Esophagus squamous epithelium (tissue), 4 donors: ENCODE results near the gene GRP.

ENCODE experiments used
- CTCF ChIP-seq, 6 experiments: fragments of 450-650 bp in 4 of 6; fragments of 200-600 bp in 2 of 6; sonication (generic) in 2 of 6; IDR thresholded peaks; one replicate each; pipeline ENCODE4 v1.5.1; 2016 to 2019; ENCODE audit warnings: antibody characterized with exemption in 6 of 6, mild to moderate bottlenecking in 4 of 6, moderate library complexity in 4 of 6
- POLR2A ChIP-seq, 4 donors: fragments of 450-650 bp; IDR thresholded peaks; one replicate each; pipeline ENCODE4 v1.6.1; 2017; ENCODE audit warnings: antibody characterized with exemption in 4 of 4, mild to moderate bottlenecking in 4 of 4, moderate library complexity in 3 of 4

GRCh38 chr18:59265974-59266369 lies 46.0 kb downstream of the GRP start:
- TF ChIP-seq CTCF (IDR thresholded peaks at IDR 0.05): no peak
- no peak for TF ChIP-seq POLR2A (IDR thresholded peaks at IDR 0.05)
